B cell (primary cell): ENCODE results near the gene CCDC43. TPM values are rescaled to one million over a fixed set of nuclear protein-coding genes. Genes with fewer than 3 reads are reported as not detected.
"Not testable (repeated sequence)": the region's sequence is repeated elsewhere in the genome, so short reads cannot be mapped to it uniquely, and the experiment has no call there.

Experiments used
- ATAC-seq: fragments of 200-7000 bp; cut with Tn5 transposase; one replicate; pipeline ENCODE4 v1.10.0; 2021; ENCODE audit warnings: low read depth, mild to moderate bottlenecking, moderate number of reproducible peaks, moderate library complexity
- CTCF ChIA-PET: fragments of 350-600 bp; sonication (Branson Sonifier 250); formaldehyde crosslinking; loops from one replicate; lab custom pipeline; 2021; ENCODE audit warnings: antibody characterized with exemption, inconsistent platforms; lab: Charles Lee
- POLR2A ChIA-PET: fragments of 350-600 bp; sonication (Branson Sonifier 250); formaldehyde crosslinking; loops from one replicate; lab custom pipeline; 2021; ENCODE audit warnings: antibody characterized with exemption; lab: Charles Lee
- DNase-seq: peaks from one replicate; pipeline ENCODE4 v3.0.0; 2013
- H2AFZ ChIP-seq: 2 replicates; pipeline ENCODE4 v1.6.1; 2012; ENCODE audit warnings: mild to moderate bottlenecking, low read depth, low read length; ENCODE audit not compliant: insufficient read depth, poor library complexity, severe bottlenecking
- H3K27ac ChIP-seq, 2 donors: 1 replicate in 1 of 2; 2 replicates in 1 of 2; pipeline ENCODE4 v1.5.1; 2012 to 2013; ENCODE audit warnings: low read length in 2 of 2, mild to moderate bottlenecking in 2 of 2, moderate library complexity in 1 of 2
- H3K27me3 ChIP-seq, 4 experiments: fragments of 200-600 bp in 1 of 4; sonication (generic) in 1 of 4; replicated peaks in 1 of 4; 1 replicate in 2 of 4; 2 replicates in 2 of 4; pipeline versions ENCODE4 v1.6.1 to v1.7.0; 2013 to 2016; ENCODE audit warnings: low read length in 3 of 4, mild to moderate bottlenecking in 2 of 4, mixed read lengths in 1 of 4, moderate library complexity in 1 of 4; ENCODE audit not compliant: insufficient read depth in 4 of 4, control insufficient read depth in 3 of 4; ENCODE audit errors: control extremely low read depth in 1 of 4
- H3K36me3 ChIP-seq, 2 experiments: replicated peaks in 1 of 2; 1 replicate in 1 of 2; 2 replicates in 1 of 2; pipeline versions ENCODE4 v1.6.1 to v1.7.1; 2013; ENCODE audit warnings: low read length in 1 of 2; ENCODE audit not compliant: insufficient read depth in 2 of 2, control insufficient read depth in 1 of 2; ENCODE audit errors: control extremely low read depth in 1 of 2, extremely low read depth in 1 of 2
- H3K4me1 ChIP-seq, 2 donors: fragments of 200-600 bp in 1 of 2; sonication (generic) in 1 of 2; 1 replicate in 1 of 2; 2 replicates in 1 of 2; pipeline versions ENCODE4 v1.5.1 to v1.6.1; 2013 to 2017; ENCODE audit warnings: low read length in 2 of 2; ENCODE audit not compliant: control insufficient read depth in 2 of 2, insufficient read depth in 2 of 2
- H3K4me2 ChIP-seq: replicated peaks from 2 replicates; pipeline ENCODE3; 2012; ENCODE audit warnings: mild to moderate bottlenecking, low read depth, low read length; ENCODE audit not compliant: poor library complexity, severe bottlenecking
- H3K4me3 ChIP-seq, 5 experiments: fragments of 200-600 bp in 1 of 5; sonication (generic) in 1 of 5; 1 replicate in 3 of 5; 2 replicates in 2 of 5; pipeline versions ENCODE4 v1.5.1 to v1.7.0; 2011 to 2016; ENCODE audit warnings: low read length in 4 of 5, mild to moderate bottlenecking in 4 of 5, low read depth in 2 of 5, control low read depth in 1 of 5, moderate library complexity in 1 of 5; ENCODE audit not compliant: insufficient read depth in 1 of 5; ENCODE audit errors: control extremely low read depth in 1 of 5, extremely low read depth in 1 of 5
- H3K79me2 ChIP-seq: fragments of 200-600 bp; sonication (generic); one replicate; pipeline ENCODE4 v1.6.0; 2016; ENCODE audit warnings: low read length; ENCODE audit not compliant: control insufficient read depth, insufficient read depth
- H3K9ac ChIP-seq: fragments of 200-600 bp; sonication (generic); 2 replicates; pipeline ENCODE4 v1.6.1; 2017; ENCODE audit warnings: mild to moderate bottlenecking, low read length, moderate library complexity
- H3K9me3 ChIP-seq, 3 donors: one replicate each; pipeline versions ENCODE4 v1.6.1 to v1.7.1; 2013; ENCODE audit warnings: low read length in 2 of 3; ENCODE audit not compliant: control insufficient read depth in 2 of 3, insufficient read depth in 1 of 3; ENCODE audit errors: control extremely low read depth in 1 of 3
- H4K20me1 ChIP-seq: 2 replicates; pipeline ENCODE4 v1.6.0; 2012; ENCODE audit warnings: mild to moderate bottlenecking, low read length; ENCODE audit not compliant: insufficient read depth, control insufficient read depth, poor library complexity, severe bottlenecking
- H3K27ac Mint-ChIP-seq: one replicate; pipeline ENCODE4 v1.8.0; 2021; ENCODE audit warnings: mixed read lengths
- H3K27me3 Mint-ChIP-seq: one replicate; pipeline ENCODE4 v1.8.0; 2021; ENCODE audit warnings: mixed read lengths
- H3K4me1 Mint-ChIP-seq: one replicate; pipeline ENCODE4 v1.8.0; 2021; ENCODE audit warnings: mixed read lengths
- H3K4me3 Mint-ChIP-seq: one replicate; pipeline ENCODE4 v1.8.0; 2021; ENCODE audit warnings: mixed read lengths
- H3K9me3 Mint-ChIP-seq: one replicate; pipeline ENCODE4 v1.8.0; 2022; ENCODE audit warnings: mixed read lengths; ENCODE audit not compliant: insufficient read depth
- CTCF ChIP-seq: fragments of 200-600 bp; IDR thresholded peaks from one replicate; pipeline ENCODE4 v1.8.0; 2022; ENCODE audit warnings: antibody characterized with exemption, mild to moderate bottlenecking
- EZH2 ChIP-seq: IDR thresholded peaks from 2 replicates; pipeline ENCODE4 v1.6.1; 2012; ENCODE audit warnings: borderline replicate concordance, low read depth, mild to moderate bottlenecking, moderate library complexity, low read length; ENCODE audit not compliant: insufficient read depth, poor library complexity, severe bottlenecking
- WGBS: methylation state at CpG from one replicate; pipeline ENCODE4 v1.1.5; 2013; ENCODE audit warnings: missing lambda C conversion rate; ENCODE audit not compliant: insufficient coverage; 5-methylcytosine and 5-hydroxymethylcytosine counted together
- intact Hi-C: fragments of 100-400 bp; cut with micrococcal nuclease; formaldehyde crosslinking; loops from one replicate; pipeline ENCODE4 v1.10.0; 2022
- polyA plus RNA-seq: library from polyadenylated mRNA; depleted of rRNA; stranded (reverse); fragments of >200 nt; gene quantifications from 2 replicates; pipeline ENCODE4 v1.2.3, GENCODE V29; 2012
- total RNA-seq, 2 donors: library from RNA; stranded (reverse); fragments of 120-200 nt in 1 of 2; gene quantifications; 1 replicate in 1 of 2; 2 replicates in 1 of 2; pipeline versions ENCODE4 v1.2.3 to v1.2.4, GENCODE V29; 2013 to 2022

The CCDC43 gene
- total and polyA plus RNA-seq, 2 donors (not counting 1 experiment from before 2014, with no cell fraction given) = 3.3 to 22.7 TPM

GRCh38 chr17:44734272-44734671, 44.7 kb upstream of the CCDC43 start:
- Histone ChIP-seq H3K36me3 (peaks cover 0 to 2% of the 10 kb centered on the region in 2 experiments), H3K9ac (no peak overlapping the region), H3K27ac (no peak overlapping the region), H3K4me3 (no peak overlapping the region), H3K9me3 (no peaks in the 10 kb centered on the region), H3K4me1 (no peaks in the 10 kb centered on the region), H3K27me3 (no peaks in the 10 kb centered on the region), H3K4me2 (no peak overlapping the region), H4K20me1 (no peaks in the 10 kb centered on the region), H3K79me2 (no peaks in the 10 kb centered on the region), H2AFZ (no peak overlapping the region)
- H3K9me3 Mint-ChIP-seq = no peaks in the 10 kb centered on the region
- ChIA-PET CTCF (interaction anchor here (0.5 kb wide), 1 partner anchor 37 kb away, joined by 3 read pairs; no protein-coding TSS in a partner anchor), POLR2A (no interaction called here)
- 80% methylated on average over 1 of the region's 2 CpGs for whole genome bisulfite sequencing
- TF ChIP-seq CTCF (no peak), EZH2 (no peak)
- no peaks in the 10 kb centered on the region for H3K27me3 Mint-ChIP-seq
- H3K4me1 Mint-ChIP-seq = no peaks in the 10 kb centered on the region
- ATAC-seq (no peak), DNase-seq (no peak)
- intact Hi-C loops = no loop called here
- H3K4me3 Mint-ChIP-seq = no peak overlapping the region
- H3K27ac Mint-ChIP-seq = no peak overlapping the region

- ATAC-seq (no peak), DNase-seq (no peak)
- H3K4me1 Mint-ChIP-seq = no peaks in the 10 kb centered on the region
- no peak overlapping the region for H3K27ac ChIP-seq
- H3K27ac Mint-ChIP-seq = no peak overlapping the region
- H4K20me1 ChIP-seq = no peaks in the 10 kb centered on the region
- intact Hi-C loops = no loop called here
- ChIA-PET CTCF (no interaction called here), POLR2A (no interaction called here)
- H3K4me3 Mint-ChIP-seq = no peak overlapping the region
- TF ChIP-seq EZH2 = no peak
- no peak for TF ChIP-seq CTCF
- H3K27me3 Mint-ChIP-seq = no peaks in the 10 kb centered on the region
- peaks cover 0 to 2% of the 10 kb centered on the region in 2 experiments for H3K36me3 ChIP-seq
- H3K4me3 ChIP-seq = no peak overlapping the region
- H3K9ac ChIP-seq = no peak overlapping the region
- H3K4me1 ChIP-seq = no peaks in the 10 kb centered on the region
- H2AFZ ChIP-seq = no peak overlapping the region
- no peaks in the 10 kb centered on the region for H3K27me3 ChIP-seq
- H3K9me3 ChIP-seq = no peaks in the 10 kb centered on the region
- no peak overlapping the region for H3K4me2 ChIP-seq
- H3K9me3 Mint-ChIP-seq = no peaks in the 10 kb centered on the region
- H3K79me2 ChIP-seq = no peaks in the 10 kb centered on the region
- 81% methylated on average over 5 of the region's 5 CpGs for WGBS
These were observed 44.2 kb upstream of the CCDC43 start for GRCh38 chr17:44733753-44734152.

- H3K27me3 Mint-ChIP-seq, H3K9me3 Mint-ChIP-seq, H3K4me1 Mint-ChIP-seq, H3K27ac ChIP-seq, H3K27ac Mint-ChIP-seq, H3K4me3 ChIP-seq, POLR2A ChIA-PET, DNase-seq, H3K9me3 ChIP-seq, H3K79me2 ChIP-seq, H3K36me3 ChIP-seq, H3K27me3 ChIP-seq, ATAC-seq, H4K20me1 ChIP-seq, H3K4me2 ChIP-seq, H3K4me1 ChIP-seq, H3K4me3 Mint-ChIP-seq, intact Hi-C loops, H2AFZ ChIP-seq, H3K9ac ChIP-seq, CTCF ChIA-PET: not testable (repeated sequence)
- WGBS = no CpG with 5 or more reads among the region's 6 CpGs
These were observed 36.5 kb upstream of the CCDC43 start for GRCh38 chr17:44726121-44726520.
